ENCODE data around the gene PRKCA.

PRKCA gene

GRCh38 chr17:66378296-66378695 lies 75.9 kb downstream of the PRKCA start:
- H3K9ac ChIP-seq (ENCODE audit: low read depth, low read length, poor library complexity, severe bottlenecking): no peak overlapping the region
- no peak overlapping the region for H3K4me3 ChIP-seq (ENCODE audit: low read length, poor library complexity, severe bottlenecking)
- H3K79me2 ChIP-seq (ENCODE audit: insufficient read depth, low read length): no peaks in the 10 kb centered on the region
- no peaks in the 10 kb centered on the region for H3K36me3 ChIP-seq (ENCODE audit: insufficient read depth, low read length)
- no peak for TF ChIP-seq CTCF (conservative IDR thresholded peaks at IDR 0.05; ENCODE audit: low read length)
- no peak for TF ChIP-seq EZH2phosphoT487 (IDR thresholded peaks at IDR 0.05; ENCODE audit: borderline replicate concordance)
- peaks cover 6% of the 10 kb centered on the region for H3K4me1 ChIP-seq (ENCODE audit: insufficient read depth, low read length, poor library complexity, severe bottlenecking)
- H3K9me3 ChIP-seq (ENCODE audit: insufficient read depth, low read depth, low read length): no peaks in the 10 kb centered on the region
- no peaks in the 10 kb centered on the region for H4K20me1 ChIP-seq (ENCODE audit: insufficient read depth, low read length, poor library complexity, severe bottlenecking)
- no peak overlapping the region for H3K4me2 ChIP-seq (ENCODE audit: low read depth, low read length, poor library complexity, severe bottlenecking)
- no peaks in the 10 kb centered on the region for H3K27me3 ChIP-seq (ENCODE audit: insufficient read depth, low read length, poor library complexity, severe bottlenecking)
- no peak overlapping the region for H2AFZ ChIP-seq (ENCODE audit: low read length)
- H3K9me2 ChIP-seq (replicated peaks; ENCODE audit: low read depth, low read length): no peaks in the 10 kb centered on the region
- H3F3A ChIP-seq (ENCODE audit: low read depth): no peaks in the 10 kb centered on the region

- Histone ChIP-seq H3K9me3 (ENCODE audit: insufficient read depth, low read depth, low read length) (no peaks in the 10 kb centered on the region), H3K4me1 (ENCODE audit: insufficient read depth, low read length, poor library complexity, severe bottlenecking) (peaks cover 6% of the 10 kb centered on the region), H3K79me2 (ENCODE audit: insufficient read depth, low read length) (no peaks in the 10 kb centered on the region), H4K20me1 (ENCODE audit: insufficient read depth, low read length, poor library complexity, severe bottlenecking) (no peaks in the 10 kb centered on the region), H3K36me3 (ENCODE audit: insufficient read depth, low read length) (no peaks in the 10 kb centered on the region), H3F3A (ENCODE audit: low read depth) (no peaks in the 10 kb centered on the region), H3K27me3 (ENCODE audit: insufficient read depth, low read length, poor library complexity, severe bottlenecking) (no peaks in the 10 kb centered on the region), H3K4me2 (ENCODE audit: low read depth, low read length, poor library complexity, severe bottlenecking) (no peak overlapping the region), H3K4me3 (ENCODE audit: low read length, poor library complexity, severe bottlenecking) (no peak overlapping the region), H3K9me2 (replicated peaks; ENCODE audit: low read depth, low read length) (no peaks in the 10 kb centered on the region), H2AFZ (ENCODE audit: low read length) (no peak overlapping the region), H3K9ac (ENCODE audit: low read depth, low read length, poor library complexity, severe bottlenecking) (no peak overlapping the region)
- TF ChIP-seq CTCF (conservative IDR thresholded peaks at IDR 0.05; ENCODE audit: low read length) (no peak), EZH2phosphoT487 (IDR thresholded peaks at IDR 0.05; ENCODE audit: borderline replicate concordance) (no peak)
Observed at GRCh38 chr17:66379544-66379943, 77.1 kb downstream of the PRKCA start.

GRCh38 chr17:66379996-66380395 lies 77.6 kb downstream of the PRKCA start:
- no peaks in the 10 kb centered on the region for H3K36me3 ChIP-seq (ENCODE audit: insufficient read depth, low read length)
- no peak for TF ChIP-seq CTCF (conservative IDR thresholded peaks at IDR 0.05; ENCODE audit: low read length)
- no peak for TF ChIP-seq EZH2phosphoT487 (IDR thresholded peaks at IDR 0.05; ENCODE audit: borderline replicate concordance)
- no peak overlapping the region for H3K4me3 ChIP-seq (ENCODE audit: low read length, poor library complexity, severe bottlenecking)
- H3K27me3 ChIP-seq (ENCODE audit: insufficient read depth, low read length, poor library complexity, severe bottlenecking): no peaks in the 10 kb centered on the region
- no peaks in the 10 kb centered on the region for H3F3A ChIP-seq (ENCODE audit: low read depth)
- no peak overlapping the region for H3K4me2 ChIP-seq (ENCODE audit: low read depth, low read length, poor library complexity, severe bottlenecking)
- H3K9me2 ChIP-seq (replicated peaks; ENCODE audit: low read depth, low read length): no peaks in the 10 kb centered on the region
- H3K79me2 ChIP-seq (ENCODE audit: insufficient read depth, low read length): no peaks in the 10 kb centered on the region
- no peak overlapping the region for H3K9ac ChIP-seq (ENCODE audit: low read depth, low read length, poor library complexity, severe bottlenecking)
- no peak overlapping the region for H2AFZ ChIP-seq (ENCODE audit: low read length)
- H3K4me1 ChIP-seq (ENCODE audit: insufficient read depth, low read length, poor library complexity, severe bottlenecking): peaks cover under 1% of the 10 kb centered on the region
- H3K9me3 ChIP-seq (ENCODE audit: insufficient read depth, low read depth, low read length): no peaks in the 10 kb centered on the region
- H4K20me1 ChIP-seq (ENCODE audit: insufficient read depth, low read length, poor library complexity, severe bottlenecking): no peaks in the 10 kb centered on the region
